Neural cell (in vitro differentiated cells): Measurements from ENCODE around the gene MILR1. TPM values are rescaled to one million over a fixed set of nuclear protein-coding genes. Genes with fewer than 3 reads are reported as not detected.

Source experiments
- H2AFZ ChIP-seq: fragments of 200-600, 300-800 bp; sonication (generic), shearing (Covaris generic); 2 replicates; pipeline ENCODE4 v1.6.0; 2014; ENCODE audit warnings: low read depth, mild to moderate bottlenecking, antibody characterized with exemption, low read length, moderate library complexity
- H3F3A ChIP-seq: fragments of 200-600 bp; shearing (Covaris generic); 2 replicates; pipeline ENCODE4 v1.6.1; 2016; ENCODE audit warnings: mild to moderate bottlenecking, moderate library complexity, mixed read lengths, antibody characterized with exemption, low read length; ENCODE audit not compliant: insufficient read depth, poor library complexity, severe bottlenecking
- H3K27ac ChIP-seq: fragments of 200-600, 300-800 bp; sonication (generic), shearing (Covaris generic); 2 replicates; pipeline ENCODE4 v1.5.1; 2014; ENCODE audit warnings: mild to moderate bottlenecking, low read length, moderate library complexity
- H3K27me3 ChIP-seq: fragments of 300-800, 200-600 bp; sonication (generic), shearing (Covaris generic); 2 replicates; pipeline ENCODE4 v1.6.0; 2014; ENCODE audit warnings: mild to moderate bottlenecking, low read depth, low read length, moderate library complexity; ENCODE audit not compliant: insufficient read depth
- H3K36me3 ChIP-seq: fragments of 300-800, 200-600 bp; sonication (generic), shearing (Covaris generic); 2 replicates; pipeline ENCODE4 v1.5.1; 2014; ENCODE audit warnings: mild to moderate bottlenecking, antibody characterized with exemption, low read length, moderate library complexity; ENCODE audit not compliant: insufficient read depth
- H3K4me2 ChIP-seq: fragments of 300-800, 200-600 bp; sonication (generic), shearing (Covaris generic); 2 replicates; pipeline ENCODE4 v1.6.0; 2014; ENCODE audit warnings: mild to moderate bottlenecking, low read length
- H3K4me3 ChIP-seq: fragments of 300-800, 200-600 bp; sonication (generic), shearing (Covaris generic); 2 replicates; pipeline ENCODE4 v1.5.1; 2014; ENCODE audit warnings: mild to moderate bottlenecking, low read length, moderate library complexity
- H3K79me2 ChIP-seq: fragments of 200-600 bp; shearing (Covaris generic); replicated peaks from 2 replicates; pipeline ENCODE4 v1.6.0; 2014; ENCODE audit warnings: mild to moderate bottlenecking, low read length, moderate library complexity; ENCODE audit not compliant: insufficient read depth
- H3K9ac ChIP-seq: fragments of 300-800, 200-600 bp; sonication (generic), shearing (Covaris generic); 2 replicates; pipeline ENCODE4 v1.6.1; 2016; ENCODE audit warnings: mild to moderate bottlenecking, low read length, mixed read lengths
- H3K9me2 ChIP-seq: fragments of 200-600 bp; shearing (Covaris generic); 2 replicates; pipeline ENCODE4 v1.6.1; 2016; ENCODE audit warnings: mild to moderate bottlenecking, low read length, mixed read lengths; ENCODE audit not compliant: insufficient read depth
- H3K9me3 ChIP-seq: fragments of 200-600, 300-800 bp; sonication (generic), shearing (Covaris generic); 2 replicates; pipeline ENCODE4 v1.6.1; 2016; ENCODE audit warnings: mild to moderate bottlenecking, mixed run types, low read length, moderate library complexity, mixed read lengths
- H4K20me1 ChIP-seq: fragments of 200-600 bp; shearing (Covaris generic); 2 replicates; pipeline ENCODE4 v1.6.1; 2016; ENCODE audit warnings: mild to moderate bottlenecking, mixed run types; ENCODE audit not compliant: insufficient read depth
- EP300 ChIP-seq: fragments of 450-650 bp; conservative IDR thresholded peaks from 2 replicates; pipeline ENCODE4 v1.6.1; 2014; ENCODE audit warnings: antibody characterized with exemption, mild to moderate bottlenecking, moderate library complexity; ENCODE audit not compliant: poor library complexity, severe bottlenecking
- EZH2 ChIP-seq: fragments of 200-600, 300-800 bp; shearing (Covaris generic), sonication (generic); IDR thresholded peaks from 2 replicates; pipeline ENCODE4 v1.6.1; 2014; ENCODE audit warnings: antibody characterized with exemption, low read length, borderline replicate concordance, mild to moderate bottlenecking; ENCODE audit not compliant: insufficient read depth, poor library complexity, severe bottlenecking
- MXI1 ChIP-seq: fragments of 450-650 bp; conservative IDR thresholded peaks from 2 replicates; pipeline ENCODE4 v1.6.1; 2014; ENCODE audit warnings: antibody characterized with exemption, mild to moderate bottlenecking; ENCODE audit not compliant: poor library complexity, severe bottlenecking
- POLR2AphosphoS5 ChIP-seq: IDR thresholded peaks from 2 replicates; pipeline ENCODE4 v1.6.1; 2012
- RAD21 ChIP-seq: fragments of 450-650 bp; conservative IDR thresholded peaks from 2 replicates; pipeline ENCODE4 v1.6.1; 2014; ENCODE audit warnings: antibody characterized with exemption, mild to moderate bottlenecking, moderate library complexity
- SMC3 ChIP-seq: fragments of 450-650 bp; conservative IDR thresholded peaks from 2 replicates; pipeline ENCODE4 v1.6.1; 2014; ENCODE audit warnings: antibody characterized with exemption, mild to moderate bottlenecking, moderate library complexity; ENCODE audit not compliant: poor library complexity
- TAF1 ChIP-seq: IDR thresholded peaks from 2 replicates; pipeline ENCODE4 v1.6.1; 2012; ENCODE audit warnings: low read depth
- polyA plus RNA-seq: library from polyadenylated mRNA; depleted of rRNA; stranded (reverse); fragments of >200 nt; gene quantifications from 2 replicates; pipeline ENCODE4 v1.2.3, GENCODE V29; 2014
- TF ChIP-seq, protein P1 (sequence below): fragments of 450-650 bp; IDR thresholded peaks from 2 replicates; pipeline ENCODE4 v1.5.1; 2014; ENCODE audit warnings: antibody characterized with exemption, mild to moderate bottlenecking, moderate library complexity; ENCODE audit not compliant: poor library complexity, severe bottlenecking
- TF ChIP-seq, protein P2 (sequence below): IDR thresholded peaks from 2 replicates; pipeline ENCODE4 v1.6.1; 2012; ENCODE audit warnings: borderline replicate concordance

MILR1 gene
- polyA plus RNA-seq, 1 donor from 2014 or later, result not detected

DNA sequence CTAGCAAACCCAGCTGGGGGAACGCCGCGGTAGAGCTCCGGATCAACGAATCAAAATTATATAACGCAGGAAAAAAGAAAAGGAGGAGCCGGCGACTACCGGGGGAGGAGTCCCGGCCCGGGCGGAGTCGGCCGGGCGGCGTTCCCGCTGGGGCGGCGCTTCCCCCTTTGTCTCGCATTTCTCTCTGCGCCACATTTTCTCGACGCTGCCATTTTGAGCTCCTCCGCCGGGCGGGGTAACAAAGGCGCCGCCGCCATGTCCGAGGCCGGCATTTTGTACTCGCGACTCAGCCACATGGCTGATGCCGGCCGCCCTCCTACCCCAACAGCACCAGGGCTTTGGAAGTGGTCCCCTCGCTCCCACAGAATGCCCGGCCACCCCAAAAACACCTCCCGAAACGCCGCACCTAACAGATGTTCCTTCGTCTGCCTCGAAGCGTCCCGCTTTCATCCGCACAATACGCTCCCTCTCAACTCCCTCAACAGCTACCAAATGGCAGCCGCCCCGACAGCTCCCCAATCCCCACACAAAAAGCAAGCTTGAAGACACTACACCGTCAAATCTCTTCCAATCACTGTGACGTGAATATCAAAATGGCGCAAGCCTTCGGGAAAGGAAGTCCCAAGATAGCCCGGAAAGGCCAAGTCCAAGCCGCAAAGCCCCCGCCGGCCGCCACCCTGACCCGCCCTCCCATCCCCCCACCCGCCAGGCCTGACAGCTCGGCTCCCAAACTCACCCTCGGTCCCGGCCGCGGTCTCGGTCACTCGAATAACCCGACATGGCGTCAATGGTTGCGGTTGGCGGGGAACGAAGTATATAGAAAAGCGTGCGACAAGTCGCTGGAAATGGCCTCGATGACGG is 56.7 kb downstream of the MILR1 start:
- Histone ChIP-seq H3F3A (peaks cover 8% of the 10 kb centered on the region), H2AFZ (peak overlapping the region; percentile 47), H4K20me1 (peaks cover 20% of the 10 kb centered on the region), H3K27ac (peak overlapping the region; percentile 100), H3K27me3 (no peaks in the 10 kb centered on the region), H3K36me3 (peaks cover 21% of the 10 kb centered on the region), H3K9ac (peak overlapping the region; percentile 100), H3K9me3 (no peaks in the 10 kb centered on the region), H3K4me3 (peak overlapping the region; percentile 97), H3K4me2 (no peak overlapping the region), H3K9me2 (no peaks in the 10 kb centered on the region), H3K79me2 (peaks cover 80% of the 10 kb centered on the region)
- TF ChIP-seq, protein P1, sequence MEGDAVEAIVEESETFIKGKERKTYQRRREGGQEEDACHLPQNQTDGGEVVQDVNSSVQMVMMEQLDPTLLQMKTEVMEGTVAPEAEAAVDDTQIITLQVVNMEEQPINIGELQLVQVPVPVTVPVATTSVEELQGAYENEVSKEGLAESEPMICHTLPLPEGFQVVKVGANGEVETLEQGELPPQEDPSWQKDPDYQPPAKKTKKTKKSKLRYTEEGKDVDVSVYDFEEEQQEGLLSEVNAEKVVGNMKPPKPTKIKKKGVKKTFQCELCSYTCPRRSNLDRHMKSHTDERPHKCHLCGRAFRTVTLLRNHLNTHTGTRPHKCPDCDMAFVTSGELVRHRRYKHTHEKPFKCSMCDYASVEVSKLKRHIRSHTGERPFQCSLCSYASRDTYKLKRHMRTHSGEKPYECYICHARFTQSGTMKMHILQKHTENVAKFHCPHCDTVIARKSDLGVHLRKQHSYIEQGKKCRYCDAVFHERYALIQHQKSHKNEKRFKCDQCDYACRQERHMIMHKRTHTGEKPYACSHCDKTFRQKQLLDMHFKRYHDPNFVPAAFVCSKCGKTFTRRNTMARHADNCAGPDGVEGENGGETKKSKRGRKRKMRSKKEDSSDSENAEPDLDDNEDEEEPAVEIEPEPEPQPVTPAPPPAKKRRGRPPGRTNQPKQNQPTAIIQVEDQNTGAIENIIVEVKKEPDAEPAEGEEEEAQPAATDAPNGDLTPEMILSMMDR, result no peak
- TF ChIP-seq TAF1, result peak; percentile 86
- TF ChIP-seq MXI1, result peak; percentile 66
- TF ChIP-seq EP300, result peak; percentile 32
- no peak for TF ChIP-seq EZH2
- TF ChIP-seq, protein P2, sequence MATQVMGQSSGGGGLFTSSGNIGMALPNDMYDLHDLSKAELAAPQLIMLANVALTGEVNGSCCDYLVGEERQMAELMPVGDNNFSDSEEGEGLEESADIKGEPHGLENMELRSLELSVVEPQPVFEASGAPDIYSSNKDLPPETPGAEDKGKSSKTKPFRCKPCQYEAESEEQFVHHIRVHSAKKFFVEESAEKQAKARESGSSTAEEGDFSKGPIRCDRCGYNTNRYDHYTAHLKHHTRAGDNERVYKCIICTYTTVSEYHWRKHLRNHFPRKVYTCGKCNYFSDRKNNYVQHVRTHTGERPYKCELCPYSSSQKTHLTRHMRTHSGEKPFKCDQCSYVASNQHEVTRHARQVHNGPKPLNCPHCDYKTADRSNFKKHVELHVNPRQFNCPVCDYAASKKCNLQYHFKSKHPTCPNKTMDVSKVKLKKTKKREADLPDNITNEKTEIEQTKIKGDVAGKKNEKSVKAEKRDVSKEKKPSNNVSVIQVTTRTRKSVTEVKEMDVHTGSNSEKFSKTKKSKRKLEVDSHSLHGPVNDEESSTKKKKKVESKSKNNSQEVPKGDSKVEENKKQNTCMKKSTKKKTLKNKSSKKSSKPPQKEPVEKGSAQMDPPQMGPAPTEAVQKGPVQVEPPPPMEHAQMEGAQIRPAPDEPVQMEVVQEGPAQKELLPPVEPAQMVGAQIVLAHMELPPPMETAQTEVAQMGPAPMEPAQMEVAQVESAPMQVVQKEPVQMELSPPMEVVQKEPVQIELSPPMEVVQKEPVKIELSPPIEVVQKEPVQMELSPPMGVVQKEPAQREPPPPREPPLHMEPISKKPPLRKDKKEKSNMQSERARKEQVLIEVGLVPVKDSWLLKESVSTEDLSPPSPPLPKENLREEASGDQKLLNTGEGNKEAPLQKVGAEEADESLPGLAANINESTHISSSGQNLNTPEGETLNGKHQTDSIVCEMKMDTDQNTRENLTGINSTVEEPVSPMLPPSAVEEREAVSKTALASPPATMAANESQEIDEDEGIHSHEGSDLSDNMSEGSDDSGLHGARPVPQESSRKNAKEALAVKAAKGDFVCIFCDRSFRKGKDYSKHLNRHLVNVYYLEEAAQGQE, result peak; percentile 82
- TF ChIP-seq SMC3, result no peak
- no peak for TF ChIP-seq RAD21
- peak; percentile 87 for TF ChIP-seq POLR2AphosphoS5

DNA sequence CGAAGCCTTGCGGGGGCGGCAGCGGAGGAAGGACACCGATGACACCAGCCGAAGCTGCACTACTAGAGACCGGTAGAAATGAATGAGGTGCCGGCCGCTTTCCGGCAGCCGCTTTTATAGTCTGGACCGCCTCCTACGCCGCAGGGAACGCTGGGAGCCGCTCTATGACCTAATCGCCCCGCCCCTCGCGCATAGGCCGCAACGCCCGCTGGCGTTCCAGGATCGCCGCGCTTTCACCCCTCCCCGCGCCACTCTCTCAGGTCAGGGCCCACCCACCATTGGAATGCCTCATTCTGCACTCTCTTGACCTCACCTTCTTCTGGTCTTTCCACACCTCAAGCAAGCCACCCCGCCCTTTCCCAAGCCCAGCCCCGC is 57.3 kb downstream of the MILR1 start, which contains the start of gene DDX5:
Gene DDX5 (minus strand): TSS at position 89 of the 375 bp plus-strand sequence. CDS start 170 bp downstream, outside the sequence.
- H3K27ac ChIP-seq, result peak within 1 kb of the TSS; percentile 100
- peaks cover 8% of the 10 kb centered on the region for H3F3A ChIP-seq
- H4K20me1 ChIP-seq, result peaks cover 20% of the 10 kb centered on the region
- no peaks in the 10 kb centered on the region for H3K27me3 ChIP-seq
- H2AFZ ChIP-seq, result peak within 1 kb of the TSS; percentile 63
- TF ChIP-seq POLR2AphosphoS5, result peak; percentile 99
- TF ChIP-seq MXI1, result no peak
- TF ChIP-seq EZH2, result no peak
- TF ChIP-seq EP300, result no peak
- TF ChIP-seq, protein P1, result no peak
- peak; percentile 65 for TF ChIP-seq TAF1
- TF ChIP-seq SMC3, result no peak
- TF ChIP-seq, protein P2, result peak; percentile 91
- TF ChIP-seq RAD21, result no peak
- H3K36me3 ChIP-seq, result peaks cover 20% of the 10 kb centered on the region
- H3K4me2 ChIP-seq, result no peak within 1 kb of the TSS
- peak within 1 kb of the TSS; percentile 100 for H3K9ac ChIP-seq
- no peaks in the 10 kb centered on the region for H3K9me3 ChIP-seq
- no peaks in the 10 kb centered on the region for H3K9me2 ChIP-seq
- H3K79me2 ChIP-seq, result peaks cover 82% of the 10 kb centered on the region
- H3K4me3 ChIP-seq, result peak within 1 kb of the TSS; percentile 97
